ENCODE results near the gene HNRNPLL. TPM values are rescaled to one million over a fixed set of nuclear protein-coding genes. Genes with fewer than 3 reads are reported as not detected.
"Not testable (repeated sequence)": the region's sequence is repeated elsewhere in the genome, so short reads cannot be mapped to it uniquely, and the experiment has no call there.

HNRNPLL gene
- total RNA-seq, 4 donors from 2014 or later, result 35.6 to 100 (median 55.4) TPM

- Histone ChIP-seq H3K9me3 (no peaks in the 10 kb centered on the region), H3K4me1 (no peaks in the 10 kb centered on the region), H3K36me3 (no peaks in the 10 kb centered on the region), H3K4me3 (no peak overlapping the region), H3K27ac (no peak overlapping the region), H3K27me3 (no peaks in the 10 kb centered on the region)
- TF ChIP-seq CTCF (IDR thresholded peaks at IDR 0.05) (no peak), POLR2A (IDR thresholded peaks at IDR 0.05) (no peak)
- intact Hi-C loops (cut with DNase I; ENCODE audit: low total_unique reads), result no loop called here
- DNase-seq, result no peak
Measured at GRCh38 chr2:38617301-38617700, 14.6 kb upstream of the HNRNPLL start.

GRCh38 chr2:38615237-38615636 is 12.5 kb upstream of the HNRNPLL start:
- TF ChIP-seq POLR2A (IDR thresholded peaks at IDR 0.05) (no peak), CTCF (IDR thresholded peaks at IDR 0.05) (no peak)
- intact Hi-C loops (cut with DNase I; ENCODE audit: low total_unique reads), result no loop called here
- Histone ChIP-seq H3K27ac (no peak overlapping the region), H3K36me3 (no peaks in the 10 kb centered on the region), H3K9me3 (no peaks in the 10 kb centered on the region), H3K27me3 (no peaks in the 10 kb centered on the region), H3K4me1 (no peaks in the 10 kb centered on the region), H3K4me3 (no peak overlapping the region)
- DNase-seq, result no peak

- TF ChIP-seq POLR2A (IDR thresholded peaks at IDR 0.05), result no peak
- no peak for TF ChIP-seq CTCF (IDR thresholded peaks at IDR 0.05)
- H3K9me3 ChIP-seq, result no peaks in the 10 kb centered on the region
- H3K4me3 ChIP-seq, result no peak overlapping the region
- no peak overlapping the region for H3K27ac ChIP-seq
- H3K4me1 ChIP-seq, result no peaks in the 10 kb centered on the region
- intact Hi-C loops (cut with DNase I; ENCODE audit: low total_unique reads), result no loop called here
- H3K27me3 ChIP-seq, result no peaks in the 10 kb centered on the region
- H3K36me3 ChIP-seq, result no peaks in the 10 kb centered on the region
- DNase-seq, result no peak
Measured at GRCh38 chr2:38613849-38614213, 11.1 kb upstream of the HNRNPLL start.

GRCh38 chr2:38613126-38613848 is 10.6 kb upstream of the HNRNPLL start:
- no peak for DNase-seq
- TF ChIP-seq POLR2A (IDR thresholded peaks at IDR 0.05) (no peak), CTCF (IDR thresholded peaks at IDR 0.05) (no peak)
- no peak overlapping the region for H3K27ac ChIP-seq
- H3K36me3 ChIP-seq, result no peaks in the 10 kb centered on the region
- no peaks in the 10 kb centered on the region for H3K4me1 ChIP-seq
- H3K9me3 ChIP-seq, result no peaks in the 10 kb centered on the region
- intact Hi-C loops (cut with DNase I; ENCODE audit: low total_unique reads), result no loop called here
- H3K4me3 ChIP-seq, result no peak overlapping the region
- no peaks in the 10 kb centered on the region for H3K27me3 ChIP-seq

GRCh38 chr2:38610851-38611801 is 8.4 kb upstream of the HNRNPLL start:
- H3K9me3 ChIP-seq, result no peaks in the 10 kb centered on the region
- no peak for TF ChIP-seq CTCF (IDR thresholded peaks at IDR 0.05)
- TF ChIP-seq POLR2A (IDR thresholded peaks at IDR 0.05), result no peak
- no peak overlapping the region for H3K27ac ChIP-seq
- no peak overlapping the region for H3K4me3 ChIP-seq
- no peak for DNase-seq
- H3K4me1 ChIP-seq, result no peaks in the 10 kb centered on the region
- H3K27me3 ChIP-seq, result no peaks in the 10 kb centered on the region
- no peaks in the 10 kb centered on the region for H3K36me3 ChIP-seq
- intact Hi-C loops (cut with DNase I; ENCODE audit: low total_unique reads), result no loop called here

GRCh38 chr2:38609246-38609645 is 6.5 kb upstream of the HNRNPLL start:
- not testable (repeated sequence) for H3K36me3 ChIP-seq, DNase-seq, H3K9me3 ChIP-seq, H3K4me1 ChIP-seq, H3K27me3 ChIP-seq, H3K4me3 ChIP-seq, H3K27ac ChIP-seq
- intact Hi-C loops (cut with DNase I; ENCODE audit: low total_unique reads), result loop anchor here (10.0 kb wide), 1 partner anchor 116 kb away; no protein-coding TSS in a partner anchor

Data from uterus (tissue), 4 donors.